HepG2 (cell line): Measurements from ENCODE around the gene OSBPL1A. TPM values are rescaled to one million over a fixed set of nuclear protein-coding genes. Genes with fewer than 3 reads are reported as not detected.

Experiments used
- ATAC-seq: fragments of 200-7000 bp; cut with Tn5 transposase; 3 replicates; pipeline ENCODE4 v1.9.1; 2020; ENCODE audit warnings: mild to moderate bottlenecking, moderate library complexity
- BruUV-seq: library from RNA; stranded (reverse); fragments of 400-500 nt; replicated peaks from 2 replicates; lab custom pipeline; 2021; lab: Mats Ljungman, UMichigan
- CTCF ChIA-PET: fragments of 300-600 bp; formaldehyde crosslinking; extraction: SDS; loops from one replicate; lab custom pipeline; 2021; ENCODE audit warnings: low total read pairs, inconsistent platforms, low intra/inter-chr PET ratio; lab: Yijun Ruan, JAX
- POLR2A ChIA-PET: fragments of 350-600 bp; sonication (Branson Sonifier 250); formaldehyde crosslinking; loops from one replicate; lab custom pipeline; 2020; ENCODE audit warnings: antibody characterized with exemption, inconsistent platforms; lab: Yijun Ruan, JAX
- DNase-seq: peaks from one replicate; pipeline ENCODE4 v3.0.0-alpha.2; 2015; ENCODE audit warnings: low spot score
- FAIRE-seq: peaks from 3 replicates; lab custom pipeline; 2011; peaks lifted over from hg19 to GRCh38; lab: Jason Lieb, UNC
- H2AFZ ChIP-seq: one replicate; pipeline ENCODE4 v1.6.1; 2011; ENCODE audit warnings: low read length, inconsistent platforms
- H3K27ac ChIP-seq: fragments of 300-600 bp; 3 replicates; pipeline ENCODE4 v1.8.0; 2011; ENCODE audit warnings: mixed run types, mild to moderate bottlenecking, mixed read lengths, low read length, inconsistent platforms; ENCODE audit not compliant: insufficient read depth; ENCODE audit errors: extremely low read length
- H3K27me3 ChIP-seq, 2 experiments: fragments of 200-600 bp in 1 of 2; 2 replicates in 1 of 2; 3 replicates in 1 of 2; pipeline versions ENCODE4 v1.6.0 to v1.8.0; 2011; ENCODE audit warnings: low read length in 2 of 2, mild to moderate bottlenecking in 2 of 2, moderate library complexity in 2 of 2, inconsistent platforms in 1 of 2; ENCODE audit not compliant: insufficient read depth in 2 of 2, control insufficient read depth in 1 of 2
- H3K36me3 ChIP-seq, 2 experiments: fragments of 200-600 bp in 1 of 2; replicated peaks in 1 of 2; 2 replicates in 1 of 2; 3 replicates in 1 of 2; pipeline versions ENCODE4 v1.5.1 to v1.8.0; 2011; ENCODE audit warnings: low read length in 2 of 2, inconsistent platforms in 1 of 2; ENCODE audit not compliant: insufficient read depth in 2 of 2, control insufficient read depth in 1 of 2
- H3K4me1 ChIP-seq: 2 replicates; pipeline ENCODE4 v1.5.1; 2012; ENCODE audit warnings: low read length, inconsistent platforms; ENCODE audit not compliant: insufficient read depth
- H3K4me2 ChIP-seq: 2 replicates; pipeline ENCODE4 v1.6.0; 2011; ENCODE audit warnings: low read depth, low read length, inconsistent platforms
- H3K4me3 ChIP-seq, 3 experiments: fragments of 200-600 bp in 1 of 3; sonication (generic), shearing (Covaris generic) in 1 of 3; replicated peaks in 1 of 3; 2 replicates each; pipeline ENCODE4 v1.5.1; 2011 to 2016; ENCODE audit warnings: low read length in 3 of 3, inconsistent platforms in 2 of 3, low read depth in 2 of 3, mild to moderate bottlenecking in 2 of 3, control low read depth in 1 of 3, mixed read lengths in 1 of 3; ENCODE audit not compliant: insufficient read depth in 1 of 3
- H3K79me2 ChIP-seq: one replicate; pipeline ENCODE4 v1.6.1; 2011; ENCODE audit warnings: low read length, inconsistent platforms; ENCODE audit not compliant: insufficient read depth
- H3K9ac ChIP-seq: 2 replicates; pipeline ENCODE4 v1.6.0; 2011; ENCODE audit warnings: mild to moderate bottlenecking, low read depth, low read length, inconsistent platforms; ENCODE audit not compliant: insufficient read depth
- H3K9me3 ChIP-seq: 2 replicates; pipeline ENCODE4 v1.5.1; 2012; ENCODE audit warnings: mild to moderate bottlenecking, low read length
- H4K20me1 ChIP-seq: 2 replicates; pipeline ENCODE4 v1.6.0; 2011; ENCODE audit warnings: inconsistent platforms, mild to moderate bottlenecking, low read length, moderate library complexity; ENCODE audit not compliant: insufficient read depth
- ATF2 ChIP-seq: sonication (generic); formaldehyde crosslinking; IDR thresholded peaks from 2 replicates; pipeline ENCODE4 v1.4.0; 2020; ENCODE audit warnings: missing genetic modification reagents
- DR1 ChIP-seq: sonication (generic); formaldehyde crosslinking; IDR thresholded peaks from 2 replicates; pipeline ENCODE4 v1.8.0; 2021; ENCODE audit warnings: mild to moderate bottlenecking, missing genetic modification reagents, inconsistent platforms
- FOXK2 ChIP-seq: fragments of 450-650 bp; IDR thresholded peaks from 2 replicates; pipeline ENCODE4 v1.6.1; 2016
- FOXO1 ChIP-seq: sonication (generic); formaldehyde crosslinking; IDR thresholded peaks from 2 replicates; pipeline ENCODE4 v1.4.0; 2020; ENCODE audit warnings: missing genetic modification reagents
- KMT2A ChIP-seq: sonication (generic); formaldehyde crosslinking; IDR thresholded peaks from 2 replicates; pipeline ENCODE4 v1.4.0; 2020; ENCODE audit warnings: missing genetic modification reagents
- PLRG1 ChIP-seq: fragments of 450-650 bp; conservative IDR thresholded peaks from 2 replicates; pipeline ENCODE4 v1.6.1; 2016
- RNF2 ChIP-seq: fragments of 450-650 bp; conservative IDR thresholded peaks from 2 replicates; pipeline ENCODE4 v1.6.1; 2016; ENCODE audit warnings: low read depth
- ZNF564 ChIP-seq: sonication (generic); formaldehyde crosslinking; IDR thresholded peaks from 2 replicates; pipeline ENCODE4 v1.8.1; 2023; ENCODE audit warnings: mild to moderate bottlenecking, missing genetic modification reagents
- ZNF570 ChIP-seq: sonication (generic); formaldehyde crosslinking; IDR thresholded peaks from 2 replicates; pipeline ENCODE4 v1.4.0; 2020; ENCODE audit warnings: mild to moderate bottlenecking, missing genetic modification reagents, borderline replicate concordance
- ZNF616 ChIP-seq: sonication (generic); formaldehyde crosslinking; IDR thresholded peaks from 2 replicates; pipeline ENCODE4 v1.5.0; 2020; ENCODE audit warnings: low read depth, mild to moderate bottlenecking, missing genetic modification reagents
- ZSCAN30 ChIP-seq: sonication (generic); formaldehyde crosslinking; IDR thresholded peaks from 2 replicates; pipeline ENCODE4 v1.5.0; 2020; ENCODE audit warnings: mild to moderate bottlenecking, missing genetic modification reagents
- WGBS: methylation state at CpG from one replicate; pipeline ENCODE4 v1.1.6; 2017; ENCODE audit warnings: low lambda C conversion rate; 5-methylcytosine and 5-hydroxymethylcytosine counted together
- in situ Hi-C: cut with HindIII; loops from 2 replicates; pipeline ENCODE4 v1.10.0; 2017; ENCODE audit warnings: low pct_unique_long_range_greater_than_20kb; ENCODE audit not compliant: extremely low pct_ligation_motif_present
- intact Hi-C: fragments of 100-400 bp; cut with micrococcal nuclease; formaldehyde crosslinking; loops from one replicate; pipeline ENCODE4 v1.10.0; 2022; ENCODE audit not compliant: unreplicated experiment
- polyA plus RNA-seq, 8 experiments: library from polyadenylated mRNA; depleted of rRNA in 3 of 8; stranded (reverse) in 7 of 8; unstranded in 1 of 8; fragments of >200 nt; fragmentation: Illumina TruSeq in 4 of 8; extraction: Trizol in 4 of 8; gene quantifications; 2 replicates each; pipeline versions ENCODE4 v1.2.1 to v1.2.3, GENCODE V29; 2011 to 2016; ENCODE audit warnings: low read depth in 4 of 8, missing spikeins in 1 of 8, mixed read lengths in 1 of 8; ENCODE audit not compliant: insufficient read depth in 1 of 8
- total RNA-seq, 5 experiments: library from RNA; depleted of rRNA; stranded (reverse); fragments of >200 nt; fragmentation: Illumina TruSeq; extraction: Trizol; gene quantifications; 2 replicates each; pipeline ENCODE4 v1.2.3, GENCODE V29; 2016; ENCODE audit warnings: low read depth in 1 of 5

OSBPL1A gene
- total and polyA plus RNA-seq, 2 of the 13 experiments (the other 11 are each of a cell fraction or from before 2014, with no cell fraction given), result 0.02 TPM; not detected in 1

- intact Hi-C loops, result no loop called here
- no peak overlapping the region for H2AFZ ChIP-seq
- no peaks in the 10 kb centered on the region; a peak in 1 of 5 replicates for H3K27me3 ChIP-seq
- H3K4me1 ChIP-seq, result no peaks in the 10 kb centered on the region
- no peak overlapping the region for H3K9ac ChIP-seq
- no peaks in the 10 kb centered on the region for H3K9me3 ChIP-seq
- no peak overlapping the region for H3K4me3 ChIP-seq
- 50% methylated on average over 5 of the region's 5 CpGs for WGBS
- DNase-seq (no peak), ATAC-seq (no peak), FAIRE-seq (no peak)
- in situ Hi-C loops, result no loop called here
- no peaks in the 10 kb centered on the region for H3K36me3 ChIP-seq
- BruUV-seq, result no TSS peak
- no peak overlapping the region for H3K27ac ChIP-seq
- ChIA-PET POLR2A (no interaction called here), CTCF (no interaction called here)
- TF ChIP-seq DR1 (CRISPR knock-in tag), result no peak
- no peak for TF ChIP-seq ZNF570 (CRISPR knock-in tag)
- no peak for TF ChIP-seq ZNF564 (CRISPR knock-in tag)
- no peak for TF ChIP-seq KMT2A
- no peak for TF ChIP-seq FOXK2
- TF ChIP-seq ATF2 (CRISPR knock-in tag), result no peak
- H3K79me2 ChIP-seq, result no peaks in the 10 kb centered on the region
- H4K20me1 ChIP-seq, result no peaks in the 10 kb centered on the region
- no peak overlapping the region for H3K4me2 ChIP-seq
These were observed 166.9 kb downstream of the OSBPL1A start for GRCh38 chr18:24230766-24231165.

- 42% methylated on average over 6 of the region's 6 CpGs for WGBS
- ChIA-PET CTCF (no interaction called here), POLR2A (no interaction called here)
- Histone ChIP-seq H3K36me3 (no peaks in the 10 kb centered on the region), H3K27me3 (no peaks in the 10 kb centered on the region; a peak in 1 of 5 replicates), H3K9ac (no peak overlapping the region), H3K4me2 (no peak overlapping the region), H3K27ac (no peak overlapping the region), H4K20me1 (no peaks in the 10 kb centered on the region), H3K79me2 (no peaks in the 10 kb centered on the region), H3K9me3 (no peaks in the 10 kb centered on the region), H2AFZ (no peak overlapping the region), H3K4me1 (no peaks in the 10 kb centered on the region), H3K4me3 (no peak overlapping the region)
- TF ChIP-seq ZNF616 (CRISPR knock-in tag), result no peak
- TF ChIP-seq RNF2, result no peak
- no peak for TF ChIP-seq PLRG1
- no peak for TF ChIP-seq FOXO1
- no peak for TF ChIP-seq ZSCAN30 (CRISPR knock-in tag)
- intact Hi-C loops, result no loop called here
- FAIRE-seq, result no peak
- in situ Hi-C loops, result no loop called here
- no peak for ATAC-seq
- no peak for DNase-seq
- BruUV-seq, result no TSS peak
These were observed 169.0 kb downstream of the OSBPL1A start for GRCh38 chr18:24228667-24229041.
